Lower leg skin (tissue), 3 donors: Measurements from ENCODE around the gene SMCO1.

Experiments used
- CTCF ChIP-seq, 3 donors: fragments of 450-650 bp; IDR thresholded peaks; one replicate each; pipeline ENCODE4 v1.5.1; 2016; ENCODE audit warnings: antibody characterized with exemption in 3 of 3, mild to moderate bottlenecking in 3 of 3, moderate library complexity in 2 of 3
- POLR2A ChIP-seq, 2 donors: fragments of 450-650 bp; IDR thresholded peaks; one replicate each; pipeline ENCODE4 v1.6.1; 2016 to 2017; ENCODE audit warnings: antibody characterized with exemption in 2 of 2, mild to moderate bottlenecking in 1 of 2, moderate library complexity in 1 of 2

- TF ChIP-seq CTCF (IDR thresholded peaks at IDR 0.05) (no peak), POLR2A (IDR thresholded peaks at IDR 0.05) (no peak)
Observed at GRCh38 chr3:196463478-196463756, 51.7 kb downstream of the SMCO1 start.
